ENCODE data around the gene FLNB.

DNA sequence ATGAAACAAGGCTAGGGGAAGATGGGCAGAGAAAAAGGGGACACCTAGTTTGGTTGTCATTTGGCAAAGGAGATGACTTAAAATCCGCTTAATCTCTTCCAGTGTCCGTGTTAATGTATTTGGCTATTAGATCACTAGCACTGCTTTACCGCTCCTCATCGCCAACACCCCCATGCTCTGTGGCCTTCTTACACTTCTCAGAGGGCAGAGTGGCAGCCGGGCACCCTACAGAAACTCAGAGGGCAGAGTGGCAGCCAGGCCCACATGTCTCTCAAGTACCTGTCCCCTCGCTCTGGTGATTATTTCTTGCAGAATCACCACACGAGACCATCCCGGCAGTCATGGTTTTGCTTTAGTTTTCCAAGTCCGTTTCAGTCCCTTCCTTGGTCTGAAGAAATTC is 162.9 kb downstream of the FLNB start:
- no peak for TF ChIP-seq POLR2A (IDR thresholded peaks at IDR 0.05)
- TF ChIP-seq CTCF (IDR thresholded peaks at IDR 0.05) = no peak

All from Peyer's patch (tissue), 4 donors.